ENCODE measurements around the gene RASGRF1.

The RASGRF1 gene

DNA sequence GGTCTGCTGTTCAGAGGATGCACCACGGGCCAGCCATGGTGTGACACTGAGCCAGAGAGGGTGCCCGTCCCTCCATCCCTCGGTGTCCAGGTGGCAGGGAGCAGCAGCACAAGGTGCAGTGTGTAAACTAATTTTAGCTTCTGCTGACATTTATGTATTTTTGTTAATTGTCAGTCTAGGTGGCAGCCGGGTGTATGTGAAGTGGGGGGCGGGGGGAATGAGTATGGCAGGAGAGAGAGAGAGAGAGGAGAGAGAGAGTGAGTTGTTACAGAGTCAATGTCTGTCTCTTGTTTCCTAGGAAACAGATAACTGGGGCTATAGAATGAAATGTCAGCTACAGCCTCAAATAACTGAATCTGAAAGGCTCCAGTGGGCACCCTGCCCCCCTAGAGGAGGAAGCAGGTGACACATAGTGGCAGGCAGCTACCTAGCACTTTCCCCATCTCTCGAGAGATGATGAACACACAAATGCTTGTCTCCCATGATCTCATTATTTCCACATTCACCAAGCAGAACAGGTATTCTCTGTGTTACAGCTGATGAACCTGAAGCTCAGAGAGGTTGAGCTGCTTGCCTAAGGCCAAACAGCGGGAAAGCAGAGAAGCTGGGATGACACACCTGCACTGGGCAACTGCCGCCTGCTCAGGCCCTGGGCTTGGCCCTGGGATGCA lies 24.7 kb downstream of the RASGRF1 start:
- DNase-seq: no peak

DNA sequence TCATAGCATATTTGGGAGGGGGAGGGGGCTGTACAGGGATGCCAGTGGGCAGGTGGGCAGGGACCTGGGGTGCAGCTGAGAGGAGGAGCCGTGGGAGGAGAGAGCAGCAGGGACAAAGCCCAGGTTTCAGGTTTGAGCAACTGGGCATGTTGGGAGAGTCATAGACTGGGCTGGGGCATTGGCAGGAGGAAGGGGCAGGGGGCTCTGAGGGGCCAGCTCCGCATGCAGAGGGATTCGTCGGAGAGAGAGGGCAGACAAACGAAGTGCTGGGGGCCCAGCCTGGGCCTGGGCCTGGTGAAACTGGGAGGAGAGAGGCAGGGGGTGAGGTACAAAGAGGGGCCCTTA lies 25.2 kb downstream of the RASGRF1 start:
- DNase-seq: no peak

GRCh38 chr15:79064496-79064895 lies 26.1 kb downstream of the RASGRF1 start:
- DNase-seq: no peak

DNA sequence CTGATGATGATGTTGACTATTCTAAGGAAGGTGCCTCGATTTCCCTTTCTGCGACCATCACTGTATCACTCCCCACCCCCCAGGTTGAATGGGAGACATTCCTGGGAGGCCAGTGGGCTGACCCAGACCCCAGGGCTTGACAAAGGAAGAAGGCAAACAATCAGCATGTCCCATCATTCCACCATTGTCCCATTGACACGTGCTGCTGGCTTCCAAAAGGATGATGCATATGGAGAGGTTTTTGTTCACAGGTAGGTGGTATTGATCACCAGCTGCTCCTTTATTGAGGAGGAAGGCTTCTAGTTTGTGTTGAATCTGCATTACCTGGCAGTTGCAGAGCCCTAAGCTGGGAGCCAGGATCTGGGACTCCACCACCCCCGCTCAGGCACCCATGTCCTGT lies 30.4 kb downstream of the RASGRF1 start:
- DNase-seq: no peak

GRCh38 chr15:79059081-79059572 lies 31.5 kb downstream of the RASGRF1 start:
- no peak for DNase-seq

DNA sequence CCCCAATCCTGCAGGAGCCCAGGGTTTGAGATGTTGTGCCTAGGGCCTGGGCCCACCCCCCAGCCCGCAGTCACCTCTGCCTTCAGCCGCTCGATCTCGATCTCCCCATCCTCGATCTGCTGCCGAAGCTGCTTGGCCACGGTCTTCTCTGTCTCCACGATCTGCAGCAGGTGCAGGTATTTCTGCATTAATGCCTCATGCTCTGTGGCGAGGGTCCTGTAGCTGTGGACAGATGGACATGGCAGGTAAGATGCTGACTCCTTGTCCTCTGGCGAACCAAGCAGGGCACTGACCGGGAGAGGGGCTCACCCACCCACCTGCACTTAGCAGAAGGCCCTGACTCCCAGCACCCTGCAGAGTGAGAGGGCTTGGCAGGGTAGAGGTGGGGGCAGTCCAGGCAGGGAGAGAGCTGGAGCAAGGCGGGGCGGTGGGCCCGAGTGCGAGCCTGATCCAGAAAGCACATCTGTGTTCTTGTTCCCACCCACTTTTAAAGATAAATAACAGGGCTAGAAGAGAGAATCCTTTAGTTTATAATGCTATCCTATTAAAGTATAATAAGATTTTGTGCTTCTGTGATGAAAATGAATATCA lies 32.2 kb downstream of the RASGRF1 start:
- no peak for DNase-seq

GRCh38 chr15:79057050-79057449 lies 33.5 kb downstream of the RASGRF1 start:
- no peak for DNase-seq

- DNase-seq: no peak
Observed at GRCh38 chr15:79054350-79054749, 36.2 kb downstream of the RASGRF1 start.

- DNase-seq: no peak
Observed at GRCh38 chr15:79053894-79054293, 36.7 kb downstream of the RASGRF1 start.

DNA sequence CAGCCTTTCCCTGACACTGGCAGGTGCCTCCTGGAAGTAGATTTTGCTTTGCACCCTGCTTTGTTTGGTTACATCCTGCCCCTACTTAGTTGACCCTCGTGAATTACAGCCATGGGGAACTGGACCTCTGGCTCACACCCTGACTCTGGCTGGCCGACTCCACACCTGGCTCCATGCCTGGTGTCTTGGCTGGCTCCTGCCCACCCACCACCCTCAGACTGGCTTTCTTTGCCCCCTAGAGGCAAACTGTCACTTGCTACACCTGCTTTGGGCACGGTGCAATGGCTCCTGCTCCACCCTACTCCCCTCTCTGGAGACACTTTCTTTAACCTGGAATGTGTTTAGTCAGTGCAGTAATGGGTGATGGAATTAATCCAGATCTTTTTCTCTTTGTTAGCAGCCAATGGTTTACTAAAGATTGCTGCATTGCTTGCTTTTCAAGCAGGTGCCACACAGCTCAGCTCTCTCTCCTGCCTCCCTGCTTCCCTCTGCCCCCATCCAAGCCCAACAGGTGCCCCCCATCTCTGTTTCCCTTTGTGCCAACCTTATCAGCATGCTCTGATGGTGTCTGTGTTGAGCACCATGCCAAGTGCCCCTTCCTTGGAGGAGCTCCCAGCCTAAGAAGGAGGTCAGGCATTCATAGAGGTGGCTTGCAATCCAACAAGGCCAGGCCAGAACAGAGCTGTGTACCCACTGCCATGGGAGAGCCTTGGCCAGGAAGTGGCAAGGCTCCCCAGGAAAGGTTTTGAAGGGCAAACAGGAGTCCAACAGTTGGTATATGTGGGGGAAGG lies 38.4 kb downstream of the RASGRF1 start:
- DNase-seq: no peak

GRCh38 chr15:79051029-79051428 lies 39.6 kb downstream of the RASGRF1 start:
- DNase-seq: no peak

- no peak for DNase-seq
Observed at GRCh38 chr15:79050341-79050740, 40.2 kb downstream of the RASGRF1 start.

GRCh38 chr15:79049416-79049815 lies 41.2 kb downstream of the RASGRF1 start:
- DNase-seq: no peak

DNA sequence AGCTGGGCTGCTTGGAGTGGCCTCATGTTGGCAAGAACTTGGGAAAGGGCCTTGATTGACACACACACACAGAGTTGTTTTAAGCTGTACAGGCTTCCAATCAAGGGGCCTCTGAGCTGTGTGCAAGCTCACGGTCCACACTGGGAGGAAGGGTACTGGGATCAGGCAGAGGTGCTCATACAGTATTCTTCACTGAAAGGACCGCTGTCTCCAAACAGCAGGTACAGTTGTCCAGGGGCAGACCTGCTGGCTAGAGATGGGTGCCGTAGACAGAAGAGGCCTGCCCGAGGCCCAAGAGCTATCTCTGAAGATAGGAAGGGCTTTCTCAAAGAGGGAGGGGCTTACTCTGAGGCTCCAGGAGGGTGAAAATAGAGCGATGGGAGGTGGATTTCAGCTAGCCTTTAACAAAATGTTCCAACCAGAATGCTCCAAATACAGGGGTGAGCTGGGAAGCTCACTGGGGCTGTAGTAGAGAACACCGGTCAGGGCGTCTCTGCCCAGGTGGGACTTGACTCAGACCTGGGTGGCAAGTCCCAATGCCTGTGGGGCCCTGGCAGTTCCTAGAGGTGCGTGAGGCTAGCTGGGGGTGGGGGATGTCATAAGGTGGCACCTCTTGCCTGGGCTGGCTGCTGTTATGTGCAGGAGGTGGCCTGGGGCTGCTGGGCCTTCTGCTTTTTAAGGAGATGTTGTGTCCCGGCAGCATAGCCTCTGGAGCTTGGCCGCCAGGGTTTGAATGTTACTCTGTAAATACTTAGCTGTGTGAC lies 42.7 kb downstream of the RASGRF1 start:
- DNase-seq: no peak

- DNase-seq: no peak
Observed at GRCh38 chr15:79046691-79047404, 43.7 kb downstream of the RASGRF1 start.

DNA sequence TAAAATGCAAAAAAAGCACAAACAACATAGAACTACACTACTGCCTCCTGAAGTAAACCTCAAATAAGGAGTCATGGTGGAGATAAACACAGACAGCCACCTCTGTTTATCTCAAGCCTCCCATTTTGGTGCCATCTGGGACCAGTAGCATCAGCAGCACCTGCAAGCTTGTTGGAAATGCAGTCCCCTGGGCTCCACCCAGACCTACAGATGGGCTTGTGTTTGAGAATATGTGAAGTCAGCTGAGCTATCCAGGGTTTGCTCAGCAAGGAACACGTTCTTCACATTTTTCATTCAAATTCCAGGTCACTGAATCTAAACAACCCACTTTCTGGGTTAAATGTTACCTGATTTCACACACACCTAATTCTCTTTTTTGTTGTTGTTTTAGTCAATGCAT lies 45.5 kb downstream of the RASGRF1 start:
- no peak for DNase-seq

GRCh38 chr15:79042213-79042928 lies 48.2 kb downstream of the RASGRF1 start:
- DNase-seq: no peak

DNA sequence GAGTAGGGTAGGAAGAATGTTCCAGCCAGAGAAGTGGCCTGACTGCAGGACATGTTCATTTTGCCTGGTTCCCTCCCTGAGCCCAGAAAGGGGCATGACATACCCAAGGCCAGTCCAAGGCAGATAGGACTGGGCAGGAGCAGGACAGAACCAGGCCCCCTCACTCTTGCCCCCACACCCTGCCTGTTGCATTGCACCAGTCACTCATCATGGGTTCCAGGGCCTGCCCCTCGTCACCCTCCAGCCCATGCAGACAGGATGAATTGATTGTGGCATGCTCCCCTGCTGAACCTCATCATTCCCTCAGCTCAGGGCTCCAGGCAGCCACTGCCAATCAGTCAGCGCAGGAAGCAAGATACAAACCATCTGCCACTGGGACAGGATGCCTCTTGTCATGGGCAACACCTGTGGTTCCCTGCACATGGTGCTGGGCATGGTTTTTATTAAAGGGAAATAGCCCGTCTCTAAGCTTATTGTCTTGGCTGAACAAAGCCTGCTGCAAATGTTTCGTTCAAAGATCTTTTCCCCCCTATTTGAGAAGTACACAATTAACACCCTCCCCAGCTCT lies 48.9 kb downstream of the RASGRF1 start:
- no peak for DNase-seq

DNA sequence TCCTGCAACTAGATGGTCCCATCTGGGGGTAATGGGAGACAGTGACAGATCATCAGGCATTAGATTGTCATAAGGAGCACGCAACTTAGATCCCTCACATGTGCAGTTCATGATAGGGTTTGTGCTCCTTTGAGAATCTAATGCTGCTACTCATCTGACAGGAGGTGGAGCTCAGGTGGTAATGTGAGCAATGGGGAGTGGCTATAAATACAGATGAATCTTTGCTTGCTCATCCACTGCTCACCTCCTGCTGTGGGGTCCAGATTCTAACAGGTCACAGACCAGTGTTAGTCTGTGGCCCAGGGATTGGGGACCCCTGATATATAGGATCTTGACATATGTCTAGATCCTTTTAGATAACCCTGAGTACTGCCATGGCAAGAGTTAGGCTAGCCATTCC lies 52.7 kb downstream of the RASGRF1 start:
- DNase-seq: no peak

- DNase-seq: no peak
Observed at GRCh38 chr15:79036323-79036722, 54.3 kb downstream of the RASGRF1 start.

DNA sequence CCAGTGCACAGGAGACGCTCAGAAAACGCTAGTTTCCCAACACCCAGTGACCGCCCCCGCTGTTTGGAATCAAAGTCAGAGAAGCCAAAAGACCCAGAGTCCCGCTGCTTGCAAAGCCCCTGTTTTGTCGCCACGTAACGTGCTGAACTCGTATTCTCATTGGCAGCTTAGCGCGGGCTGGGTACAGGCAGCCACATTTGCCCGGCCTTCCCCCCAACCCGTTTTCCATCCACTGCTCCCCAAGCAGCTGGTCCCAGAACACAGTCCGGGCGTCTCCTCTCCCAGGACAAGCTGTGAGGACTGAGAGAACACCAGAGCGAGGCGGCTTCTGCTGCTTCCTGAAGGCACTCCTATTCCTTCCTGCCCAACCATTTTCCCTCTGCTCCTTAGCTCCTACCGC lies 54.8 kb downstream of the RASGRF1 start:
- no peak for DNase-seq
